GM12878 (cell line): ENCODE results near the gene BMF. TPM values are rescaled to one million over a fixed set of nuclear protein-coding genes. Genes with fewer than 3 reads are reported as not detected.

Source experiments
- BMI1 ChIP-seq: fragments of 450-650 bp; IDR thresholded peaks from 2 replicates; pipeline ENCODE4 v1.6.1; 2016; ENCODE audit warnings: mild to moderate bottlenecking, moderate library complexity, borderline replicate concordance
- CEBPB ChIP-seq, 2 experiments: fragments of 150-350 bp in 1 of 2; IDR thresholded peaks; 2 replicates each; pipeline ENCODE4 v1.6.1; 2012 to 2014; ENCODE audit warnings: low read depth in 2 of 2, low read length in 2 of 2, borderline replicate concordance in 1 of 2, inconsistent platforms in 1 of 2
- CHD2 ChIP-seq: IDR thresholded peaks from 2 replicates; pipeline ENCODE4 v1.6.1; 2011; ENCODE audit warnings: low read depth, low read length, improper control_type of control experiment, borderline replicate concordance
- CHD4 ChIP-seq: fragments of 200-600 bp; sonication (generic); IDR thresholded peaks from 2 replicates; pipeline ENCODE4 v1.6.1; 2016; ENCODE audit warnings: mild to moderate bottlenecking
- DPF2 ChIP-seq: fragments of 450-650 bp; IDR thresholded peaks from 2 replicates; pipeline ENCODE4 v1.6.1; 2017; ENCODE audit warnings: mild to moderate bottlenecking
- ELK1 ChIP-seq: IDR thresholded peaks from 2 replicates; pipeline ENCODE4 v1.6.1; 2012; ENCODE audit warnings: low read depth, low read length, improper control_type of control experiment
- IKZF1 ChIP-seq: fragments of 450-650 bp; conservative IDR thresholded peaks from 2 replicates; pipeline ENCODE4 v1.6.1; 2017; ENCODE audit warnings: antibody characterized with exemption, mild to moderate bottlenecking
- IRF5 ChIP-seq: fragments of 450-650 bp; IDR thresholded peaks from 2 replicates; pipeline ENCODE4 v1.6.1; 2017; ENCODE audit warnings: borderline replicate concordance
- JUNB ChIP-seq: IDR thresholded peaks from 2 replicates; pipeline ENCODE4 v1.6.1; 2016; ENCODE audit warnings: antibody characterized with exemption, mild to moderate bottlenecking
- NFYA ChIP-seq: IDR thresholded peaks from 2 replicates; pipeline ENCODE4 v1.6.1; 2011; ENCODE audit warnings: low read depth, mild to moderate bottlenecking, low read length, improper control_type of control experiment, borderline replicate concordance
- NR2F1 ChIP-seq: fragments of 450-650 bp; conservative IDR thresholded peaks from 2 replicates; pipeline ENCODE4 v1.6.1; 2017; ENCODE audit warnings: mild to moderate bottlenecking
- PAX5 ChIP-seq: IDR thresholded peaks from 2 replicates; pipeline ENCODE4 v1.6.1; 2011; ENCODE audit warnings: low read depth, low read length, borderline replicate concordance
- RB1 ChIP-seq: fragments of 450-650 bp; formaldehyde crosslinking; IDR thresholded peaks from 2 replicates; pipeline ENCODE4 v1.6.1; 2017; ENCODE audit warnings: mild to moderate bottlenecking, borderline replicate concordance
- SIX5 ChIP-seq: IDR thresholded peaks from 2 replicates; pipeline ENCODE4 v1.6.1; 2011; ENCODE audit warnings: mild to moderate bottlenecking, low read depth, low read length, moderate library complexity; ENCODE audit not compliant: severe bottlenecking
- SREBF1 ChIP-seq: IDR thresholded peaks from 2 replicates; pipeline ENCODE4 v1.6.1; 2012; ENCODE audit warnings: mild to moderate bottlenecking, low read length
- TCF12 ChIP-seq: IDR thresholded peaks from 2 replicates; pipeline ENCODE4 v1.6.1; 2011; ENCODE audit warnings: low read depth, mild to moderate bottlenecking, low read length
- ZNF207 ChIP-seq: fragments of 450-650 bp; IDR thresholded peaks from 2 replicates; pipeline ENCODE4 v1.6.1; 2014; ENCODE audit warnings: antibody characterized with exemption, mild to moderate bottlenecking, borderline replicate concordance
- ZNF217 ChIP-seq: fragments of 450-650 bp; IDR thresholded peaks from 2 replicates; pipeline ENCODE4 v1.6.1; 2017; ENCODE audit warnings: antibody characterized with exemption, mild to moderate bottlenecking
- polyA plus RNA-seq, 11 experiments: library from polyadenylated mRNA; depleted of rRNA in 4 of 11; unstranded in 6 of 11; stranded (reverse) in 5 of 11; fragments of >200 nt; fragmentation: Nextera tagmentation in 4 of 11; fragmentation: Illumina TruSeq in 1 of 11; extraction: Ambion mirVana in 4 of 11; extraction: Trizol in 1 of 11; gene quantifications; 1 replicate in 1 of 11; 2 replicates in 10 of 11; pipeline versions ENCODE4 v1.2.1 to v1.2.3, GENCODE V29; 2011 to 2016; ENCODE audit warnings: inconsistent platforms in 2 of 11, missing spikeins in 2 of 11, low read depth in 1 of 11
- total RNA-seq, 4 experiments: library from RNA; depleted of rRNA in 3 of 4; stranded (reverse); fragments of >200 nt in 3 of 4; fragmentation: Illumina TruSeq in 1 of 4; extraction: Trizol in 1 of 4; gene quantifications; 2 replicates each; pipeline versions ENCODE4 v1.2.1 to v1.2.3, GENCODE V29; 2013 to 2021
- TF ChIP-seq, protein P1 (sequence below): fragments of 450-650 bp; IDR thresholded peaks from 2 replicates; pipeline ENCODE4 v1.6.1; 2018; ENCODE audit warnings: mild to moderate bottlenecking, low read depth, moderate library complexity; ENCODE audit not compliant: partially characterized antibody
- TF ChIP-seq, protein P2 (sequence below): fragments of 450-650 bp; IDR thresholded peaks from 2 replicates; pipeline ENCODE4 v1.6.1; 2018; ENCODE audit warnings: borderline replicate concordance, mild to moderate bottlenecking; ENCODE audit not compliant: partially characterized antibody
- TF ChIP-seq, protein P3 (sequence below): IDR thresholded peaks from 2 replicates; pipeline ENCODE4 v1.6.1; 2011; ENCODE audit warnings: low read depth, low read length, improper control_type of control experiment, borderline replicate concordance

The BMF gene
- total and polyA plus RNA-seq, 10 of the 15 experiments (the other 5 are each of a cell fraction or from before 2014, with no cell fraction given) = 0.82 to 34.9 (median 16.9) TPM

DNA sequence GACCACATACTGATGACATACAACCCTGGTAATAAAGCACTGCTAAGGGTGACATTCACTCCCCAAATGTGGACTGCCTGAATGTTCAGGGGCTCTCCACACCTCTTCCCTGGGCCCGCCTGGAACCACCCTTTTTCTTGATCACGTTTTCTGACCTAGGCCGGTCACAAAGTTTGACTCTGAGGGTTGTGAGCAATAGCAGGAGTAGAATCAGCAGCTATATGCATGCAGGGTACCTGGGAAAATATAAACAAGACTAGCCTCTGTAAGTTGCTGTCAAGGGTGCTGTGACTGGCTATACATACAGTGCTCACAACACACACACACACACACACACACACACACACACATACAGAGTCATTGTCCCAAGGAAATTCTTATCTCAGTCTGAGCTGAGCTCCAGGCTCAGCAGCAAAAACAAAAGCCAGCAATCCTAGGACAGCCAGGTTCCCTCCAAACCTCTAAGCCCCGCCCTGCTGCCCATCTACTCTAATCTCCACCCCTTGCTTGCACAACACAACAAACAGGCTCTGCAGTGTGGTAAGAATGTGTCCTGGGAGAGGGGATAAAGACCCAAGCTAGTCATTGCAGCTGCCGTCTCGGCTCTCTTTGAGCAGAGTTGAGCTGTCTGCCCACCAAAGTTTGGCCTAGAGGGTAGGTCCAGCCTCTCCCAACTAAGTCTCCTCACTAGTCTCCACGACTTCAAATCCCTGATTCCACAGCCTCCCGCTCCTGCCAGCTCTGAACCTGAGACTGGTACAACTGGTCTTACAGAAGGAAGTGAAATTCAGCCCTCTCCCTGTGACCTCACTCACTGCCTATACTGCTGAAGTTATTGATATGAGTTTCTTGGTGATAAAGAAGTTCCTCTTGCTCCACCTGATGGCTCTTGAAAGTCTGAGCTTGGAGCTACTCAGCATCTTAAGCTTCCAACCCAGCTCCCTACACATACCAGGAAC lies 2.2 kb downstream of the BMF start (continued):
- TF ChIP-seq, protein P1, sequence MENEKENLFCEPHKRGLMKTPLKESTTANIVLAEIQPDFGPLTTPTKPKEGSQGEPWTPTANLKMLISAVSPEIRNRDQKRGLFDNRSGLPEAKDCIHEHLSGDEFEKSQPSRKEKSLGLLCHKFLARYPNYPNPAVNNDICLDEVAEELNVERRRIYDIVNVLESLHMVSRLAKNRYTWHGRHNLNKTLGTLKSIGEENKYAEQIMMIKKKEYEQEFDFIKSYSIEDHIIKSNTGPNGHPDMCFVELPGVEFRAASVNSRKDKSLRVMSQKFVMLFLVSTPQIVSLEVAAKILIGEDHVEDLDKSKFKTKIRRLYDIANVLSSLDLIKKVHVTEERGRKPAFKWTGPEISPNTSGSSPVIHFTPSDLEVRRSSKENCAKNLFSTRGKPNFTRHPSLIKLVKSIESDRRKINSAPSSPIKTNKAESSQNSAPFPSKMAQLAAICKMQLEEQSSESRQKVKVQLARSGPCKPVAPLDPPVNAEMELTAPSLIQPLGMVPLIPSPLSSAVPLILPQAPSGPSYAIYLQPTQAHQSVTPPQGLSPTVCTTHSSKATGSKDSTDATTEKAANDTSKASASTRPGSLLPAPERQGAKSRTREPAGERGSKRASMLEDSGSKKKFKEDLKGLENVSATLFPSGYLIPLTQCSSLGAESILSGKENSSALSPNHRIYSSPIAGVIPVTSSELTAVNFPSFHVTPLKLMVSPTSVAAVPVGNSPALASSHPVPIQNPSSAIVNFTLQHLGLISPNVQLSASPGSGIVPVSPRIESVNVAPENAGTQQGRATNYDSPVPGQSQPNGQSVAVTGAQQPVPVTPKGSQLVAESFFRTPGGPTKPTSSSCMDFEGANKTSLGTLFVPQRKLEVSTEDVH = no peak
- TF ChIP-seq ELK1 (no peak), ZNF207 (no peak), RB1 (no peak), PAX5 (0 out of 2 replicates have a peak, but pooled peaks have one; percentile 5), IRF5 (no peak), SIX5 (no peak), ZNF217 (no peak), DPF2 (peak; percentile 76), CEBPB (IDR thresholded peaks at IDR 0.05; ENCODE audit: borderline replicate concordance in 1 of 2, low read depth in 2 of 2, low read length in 2 of 2) (peak in 1 of 2 experiments; percentile 46; a peak in 1 of 4 replicates), BMI1 (no peak), TCF12 (no peak), NFYA (no peak), NR2F1 (no peak), IKZF1 (peak; percentile 92), JUNB (peak; percentile 49; the same call in 1 of the 2 replicates), SREBF1 (no peak), CHD2 (no peak), CHD4 (no peak)
- TF ChIP-seq, protein P2, sequence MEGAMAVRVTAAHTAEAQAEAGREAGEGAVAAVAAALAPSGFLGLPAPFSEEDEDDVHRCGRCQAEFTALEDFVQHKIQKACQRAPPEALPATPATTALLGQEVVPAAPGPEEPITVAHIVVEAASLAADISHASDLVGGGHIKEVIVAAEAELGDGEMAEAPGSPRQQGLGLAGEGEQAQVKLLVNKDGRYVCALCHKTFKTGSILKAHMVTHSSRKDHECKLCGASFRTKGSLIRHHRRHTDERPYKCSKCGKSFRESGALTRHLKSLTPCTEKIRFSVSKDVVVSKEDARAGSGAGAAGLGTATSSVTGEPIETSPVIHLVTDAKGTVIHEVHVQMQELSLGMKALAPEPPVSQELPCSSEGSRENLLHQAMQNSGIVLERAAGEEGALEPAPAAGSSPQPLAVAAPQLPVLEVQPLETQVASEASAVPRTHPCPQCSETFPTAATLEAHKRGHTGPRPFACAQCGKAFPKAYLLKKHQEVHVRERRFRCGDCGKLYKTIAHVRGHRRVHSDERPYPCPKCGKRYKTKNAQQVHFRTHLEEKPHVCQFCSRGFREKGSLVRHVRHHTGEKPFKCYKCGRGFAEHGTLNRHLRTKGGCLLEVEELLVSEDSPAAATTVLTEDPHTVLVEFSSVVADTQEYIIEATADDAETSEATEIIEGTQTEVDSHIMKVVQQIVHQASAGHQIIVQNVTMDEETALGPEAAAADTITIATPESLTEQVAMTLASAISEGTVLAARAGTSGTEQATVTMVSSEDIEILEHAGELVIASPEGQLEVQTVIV = no peak
- TF ChIP-seq, protein P3, sequence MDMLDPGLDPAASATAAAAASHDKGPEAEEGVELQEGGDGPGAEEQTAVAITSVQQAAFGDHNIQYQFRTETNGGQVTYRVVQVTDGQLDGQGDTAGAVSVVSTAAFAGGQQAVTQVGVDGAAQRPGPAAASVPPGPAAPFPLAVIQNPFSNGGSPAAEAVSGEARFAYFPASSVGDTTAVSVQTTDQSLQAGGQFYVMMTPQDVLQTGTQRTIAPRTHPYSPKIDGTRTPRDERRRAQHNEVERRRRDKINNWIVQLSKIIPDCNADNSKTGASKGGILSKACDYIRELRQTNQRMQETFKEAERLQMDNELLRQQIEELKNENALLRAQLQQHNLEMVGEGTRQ = no peak
